SU-DHL-6 (cell line): ENCODE measurements around the gene BORA.
"Not testable (repeated sequence)": the region's sequence is repeated elsewhere in the genome, so short reads cannot be mapped to it uniquely, and the experiment has no call there.

Source experiments
- H2AFZ ChIP-seq: fragments of 200-600 bp; sonication (generic); 2 replicates; pipeline ENCODE4 v1.6.1; 2014; ENCODE audit warnings: low read depth, mild to moderate bottlenecking, moderate library complexity, mixed read lengths, antibody characterized with exemption, low read length; ENCODE audit not compliant: severe bottlenecking
- H3F3A ChIP-seq: fragments of 200-600 bp; shearing (Covaris generic); 2 replicates; pipeline ENCODE4 v1.6.0; 2016; ENCODE audit warnings: antibody characterized with exemption, mild to moderate bottlenecking; ENCODE audit not compliant: insufficient read depth
- H3K27ac ChIP-seq: fragments of 200-600 bp; sonication (generic); 2 replicates; pipeline ENCODE4 v1.5.1; 2016; ENCODE audit warnings: low read depth, mild to moderate bottlenecking, low read length, moderate library complexity, mixed read lengths
- H3K27me3 ChIP-seq: fragments of 200-600 bp; sonication (generic), shearing (Covaris generic); 2 replicates; pipeline ENCODE4 v1.6.0; 2014; ENCODE audit warnings: mild to moderate bottlenecking, low read length
- H3K36me3 ChIP-seq: fragments of 200-600 bp; sonication (generic); 2 replicates; pipeline ENCODE4 v1.6.1; 2014; ENCODE audit warnings: mild to moderate bottlenecking, low read length, mixed read lengths
- H3K4me2 ChIP-seq: fragments of 300-600, 200-600 bp; shearing (Covaris generic), sonication (generic); 2 replicates; pipeline ENCODE4 v1.6.0; 2014; ENCODE audit warnings: low read length, low read depth, mild to moderate bottlenecking; ENCODE audit not compliant: poor library complexity, severe bottlenecking
- H3K4me3 ChIP-seq: fragments of 200-600 bp; sonication (generic); 2 replicates; pipeline ENCODE4 v1.5.1; 2014; ENCODE audit warnings: antibody characterized with exemption, low read length, mild to moderate bottlenecking, mixed read lengths; ENCODE audit not compliant: insufficient read depth, poor library complexity, severe bottlenecking
- H3K79me2 ChIP-seq: fragments of 200-600 bp; sonication (generic); 2 replicates; pipeline ENCODE4 v1.6.1; 2014; ENCODE audit warnings: mild to moderate bottlenecking, low read length, moderate library complexity; ENCODE audit not compliant: insufficient read depth
- H3K9ac ChIP-seq: fragments of 200-600 bp; sonication (generic); 2 replicates; pipeline ENCODE4 v1.7.0; 2014; ENCODE audit warnings: mild to moderate bottlenecking, low read length
- H3K9me2 ChIP-seq: fragments of 200-600 bp; sonication (generic); replicated peaks from 2 replicates; pipeline ENCODE4 v1.6.1; 2014; ENCODE audit warnings: low read length; ENCODE audit not compliant: insufficient read depth
- H3K9me3 ChIP-seq: fragments of 200-600 bp; sonication (generic); 2 replicates; pipeline ENCODE4 v1.6.1; 2014; ENCODE audit warnings: low read length, mixed read lengths; ENCODE audit not compliant: insufficient read depth
- H4K20me1 ChIP-seq: fragments of 200-600 bp; sonication (generic); 2 replicates; pipeline ENCODE4 v1.6.1; 2014; ENCODE audit warnings: low read depth, mild to moderate bottlenecking, antibody characterized with exemption, low read length, moderate library complexity, mixed read lengths
- EZH2phosphoT487 ChIP-seq: fragments of 200-600 bp; sonication (generic), shearing (Covaris generic); conservative IDR thresholded peaks from 2 replicates; pipeline ENCODE4 v1.6.1; 2018; ENCODE audit warnings: mild to moderate bottlenecking, antibody characterized with exemption, low read length, moderate library complexity, mixed read lengths
- TF ChIP-seq, protein P1 (sequence below): fragments of 200-600 bp; sonication (generic); IDR thresholded peaks from one replicate; pipeline ENCODE4 v1.5.1; 2017; ENCODE audit warnings: antibody characterized with exemption, mild to moderate bottlenecking, low read length, moderate library complexity; ENCODE audit not compliant: insufficient read depth, poor library complexity, severe bottlenecking

The BORA gene

DNA sequence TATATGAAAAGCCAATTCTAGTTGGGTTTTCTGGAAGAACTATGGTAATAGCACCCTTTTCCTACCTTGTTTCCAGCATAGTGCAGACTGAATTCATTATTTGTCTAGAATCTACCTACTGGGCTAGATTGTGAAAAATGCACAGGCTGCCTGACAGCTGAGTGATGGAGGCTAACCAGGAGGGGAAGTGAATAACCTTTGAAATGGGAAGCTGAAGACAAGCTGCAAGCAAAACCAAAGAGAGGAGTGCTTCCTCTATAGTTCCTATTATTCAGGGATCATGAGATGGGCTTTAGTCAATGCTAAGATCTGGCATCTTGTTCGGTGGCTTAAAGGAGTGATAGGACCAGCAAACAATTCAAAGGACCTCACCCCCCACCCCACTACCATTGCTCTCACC, 27.2 kb upstream of the BORA start:
- Histone ChIP-seq H3F3A (no peaks in the 10 kb centered on the region), H3K79me2 (no peaks in the 10 kb centered on the region), H3K9me2 (no peaks in the 10 kb centered on the region), H3K4me2 (no peak overlapping the region), H2AFZ (no peak overlapping the region), H4K20me1 (no peaks in the 10 kb centered on the region), H3K27me3 (no peaks in the 10 kb centered on the region), H3K27ac (no peak overlapping the region), H3K4me3 (no peak overlapping the region), H3K9me3 (no peaks in the 10 kb centered on the region), H3K36me3 (no peaks in the 10 kb centered on the region), H3K9ac (no peak overlapping the region)
- no peak for TF ChIP-seq EZH2phosphoT487
- TF ChIP-seq, protein P1, sequence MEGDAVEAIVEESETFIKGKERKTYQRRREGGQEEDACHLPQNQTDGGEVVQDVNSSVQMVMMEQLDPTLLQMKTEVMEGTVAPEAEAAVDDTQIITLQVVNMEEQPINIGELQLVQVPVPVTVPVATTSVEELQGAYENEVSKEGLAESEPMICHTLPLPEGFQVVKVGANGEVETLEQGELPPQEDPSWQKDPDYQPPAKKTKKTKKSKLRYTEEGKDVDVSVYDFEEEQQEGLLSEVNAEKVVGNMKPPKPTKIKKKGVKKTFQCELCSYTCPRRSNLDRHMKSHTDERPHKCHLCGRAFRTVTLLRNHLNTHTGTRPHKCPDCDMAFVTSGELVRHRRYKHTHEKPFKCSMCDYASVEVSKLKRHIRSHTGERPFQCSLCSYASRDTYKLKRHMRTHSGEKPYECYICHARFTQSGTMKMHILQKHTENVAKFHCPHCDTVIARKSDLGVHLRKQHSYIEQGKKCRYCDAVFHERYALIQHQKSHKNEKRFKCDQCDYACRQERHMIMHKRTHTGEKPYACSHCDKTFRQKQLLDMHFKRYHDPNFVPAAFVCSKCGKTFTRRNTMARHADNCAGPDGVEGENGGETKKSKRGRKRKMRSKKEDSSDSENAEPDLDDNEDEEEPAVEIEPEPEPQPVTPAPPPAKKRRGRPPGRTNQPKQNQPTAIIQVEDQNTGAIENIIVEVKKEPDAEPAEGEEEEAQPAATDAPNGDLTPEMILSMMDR, result no peak

DNA sequence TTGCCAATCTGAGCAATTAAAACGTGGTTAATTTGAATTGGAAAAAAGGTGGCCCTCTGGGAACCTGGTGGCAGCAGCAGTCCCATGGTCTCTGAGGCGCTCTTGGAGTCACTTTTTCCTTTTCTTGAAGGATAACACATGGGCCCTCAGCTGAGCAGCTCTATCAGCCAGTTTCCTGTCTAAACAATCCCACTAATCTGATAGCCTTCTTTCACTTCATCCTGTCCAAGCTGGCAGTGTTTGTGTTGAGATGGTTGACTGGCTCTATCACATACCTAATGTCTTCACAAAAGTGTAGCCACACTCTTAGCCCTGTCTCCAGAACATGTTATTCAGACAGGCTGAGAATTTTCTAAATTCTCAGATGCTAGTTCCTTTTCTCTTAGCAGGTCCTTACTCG, 10.9 kb upstream of the BORA start:
- no peaks in the 10 kb centered on the region for H3K9me2 ChIP-seq
- no peaks in the 10 kb centered on the region for H3K9me3 ChIP-seq
- H2AFZ ChIP-seq, result no peak overlapping the region
- H3K27ac ChIP-seq, result no peak overlapping the region
- H3F3A ChIP-seq, result no peaks in the 10 kb centered on the region
- H3K4me3 ChIP-seq, result no peak overlapping the region
- H3K79me2 ChIP-seq, result peaks cover 98% of the 10 kb centered on the region
- TF ChIP-seq, protein P1, result no peak
- H3K4me2 ChIP-seq, result no peak overlapping the region
- no peaks in the 10 kb centered on the region for H3K27me3 ChIP-seq
- peaks cover 20% of the 10 kb centered on the region for H4K20me1 ChIP-seq
- no peak overlapping the region for H3K9ac ChIP-seq
- H3K36me3 ChIP-seq, result peaks cover 60% of the 10 kb centered on the region

DNA sequence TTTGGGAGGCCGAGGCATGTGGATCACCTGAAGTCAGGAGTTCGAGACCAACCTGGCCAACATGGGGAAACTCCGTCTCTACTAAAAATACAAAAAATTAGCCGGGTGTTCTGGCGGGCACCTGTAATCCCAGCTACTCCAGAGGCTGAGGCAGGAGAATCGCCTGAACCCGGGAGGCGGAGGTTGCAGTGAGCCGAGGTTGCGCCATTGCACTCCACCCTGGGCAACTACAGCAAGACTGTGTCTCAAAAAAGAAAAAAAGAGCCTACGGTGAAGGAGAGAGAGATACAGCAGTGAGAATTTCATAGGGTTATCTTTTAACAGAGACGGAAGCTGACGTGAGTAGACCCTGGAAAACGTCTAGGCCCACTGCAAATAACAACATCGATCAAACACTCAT, 1.5 kb upstream of the BORA start:
- not testable (repeated sequence) for H3K9me2 ChIP-seq, H3F3A ChIP-seq, H3K27me3 ChIP-seq, H2AFZ ChIP-seq, H3K9me3 ChIP-seq
- peak overlapping the region; percentile 94 for H3K4me3 ChIP-seq
- H3K9ac ChIP-seq, result peak overlapping the region; percentile 88
- H3K27ac ChIP-seq, result 0 out of 2 replicates have a peak overlapping the region, but pooled peaks have one; percentile 71
- H3K4me2 ChIP-seq, result peak overlapping the region; percentile 72
- peaks cover 14% of the 10 kb centered on the region for H4K20me1 ChIP-seq
- H3K79me2 ChIP-seq, result peaks cover 94% of the 10 kb centered on the region
- peaks cover 27% of the 10 kb centered on the region for H3K36me3 ChIP-seq

DNA sequence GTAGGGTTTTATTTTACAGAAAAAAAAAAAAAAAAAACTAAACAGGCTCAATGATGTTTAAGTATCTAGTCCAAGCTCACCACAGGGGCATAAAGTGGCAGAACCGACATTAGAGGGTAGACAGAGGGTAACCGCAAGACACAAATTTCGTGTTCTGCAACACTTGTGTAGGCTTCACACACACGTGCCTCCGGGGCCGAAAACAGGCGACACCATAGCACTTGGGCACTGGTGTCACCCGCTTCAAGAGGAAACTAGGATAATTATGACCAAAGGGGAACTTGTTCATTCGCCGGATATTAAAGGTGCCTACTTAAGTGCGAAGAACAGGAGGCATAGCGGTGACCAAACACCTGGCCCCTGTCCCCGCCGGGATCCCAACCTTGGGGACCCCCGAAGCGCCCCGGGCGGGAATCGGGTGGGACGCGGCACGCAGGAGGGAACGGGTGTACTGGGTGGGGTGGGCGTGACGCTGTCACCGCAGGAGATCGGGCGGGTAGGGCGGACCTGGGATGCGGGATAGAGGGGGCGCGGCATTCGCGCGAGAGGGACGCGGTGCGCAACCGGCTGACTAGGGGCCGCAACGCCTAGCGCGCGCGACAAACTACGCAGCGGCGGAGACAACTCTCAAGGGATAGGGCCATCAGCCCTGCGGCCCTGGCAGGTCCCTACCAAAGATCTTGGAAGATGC, 852 bp upstream of the BORA start:
- peaks cover 28% of the 10 kb centered on the region for H3K36me3 ChIP-seq
- peak overlapping the region; percentile 69 for H2AFZ ChIP-seq
- no peaks in the 10 kb centered on the region for H3F3A ChIP-seq
- H3K9ac ChIP-seq, result peak overlapping the region; percentile 88
- peak overlapping the region; percentile 94 for H3K4me3 ChIP-seq
- H3K79me2 ChIP-seq, result peaks cover 94% of the 10 kb centered on the region
- H3K9me2 ChIP-seq, result no peaks in the 10 kb centered on the region
- H3K9me3 ChIP-seq, result no peaks in the 10 kb centered on the region
- H3K27ac ChIP-seq, result peak overlapping the region; percentile 71
- TF ChIP-seq, protein P1, result no peak
- no peak for TF ChIP-seq EZH2phosphoT487
- H3K27me3 ChIP-seq, result no peaks in the 10 kb centered on the region
- H3K4me2 ChIP-seq, result peak overlapping the region; percentile 72
- H4K20me1 ChIP-seq, result peaks cover 7% of the 10 kb centered on the region
